Hindlimb muscle (tissue), 1 donor: ENCODE results near the gene CNNM4. TPM values are rescaled to one million over a fixed set of nuclear protein-coding genes. Genes with fewer than 3 reads are reported as not detected.
"Not testable (repeated sequence)": the region's sequence is repeated elsewhere in the genome, so short reads cannot be mapped to it uniquely, and the experiment has no call there.

Source experiments
- DNase-seq: peaks from one replicate; pipeline ENCODE4 v3.0.0-alpha.2; 2013
- polyA plus RNA-seq: library from polyadenylated mRNA; unstranded; fragments of 120-200 nt; gene quantifications from one replicate; pipeline ENCODE4 v1.2.1, GENCODE V29; 2013; ENCODE audit not compliant: insufficient read length

The CNNM4 gene
- polyA plus RNA-seq, 1 donor: 38.2 TPM

DNA sequence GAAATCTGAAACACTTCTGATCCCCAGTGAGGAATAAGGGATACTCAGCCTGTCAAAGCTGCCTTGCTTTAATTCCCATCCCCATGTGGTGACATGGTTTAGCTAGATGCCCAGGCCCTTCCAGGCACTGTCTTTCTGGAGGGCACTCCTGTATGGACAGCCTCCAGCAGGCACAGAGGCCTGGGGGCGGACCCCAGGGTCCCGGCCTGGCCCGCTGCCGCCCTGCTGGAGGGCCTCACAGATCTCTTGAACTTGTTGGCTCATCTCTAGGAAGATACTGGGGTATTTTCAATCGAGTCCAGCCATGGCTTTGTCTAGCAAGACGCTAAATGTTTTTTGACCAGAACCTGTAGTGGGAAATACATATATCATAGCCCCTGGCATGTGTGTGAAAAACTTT, 34.4 kb downstream of the CNNM4 start:
- no peak for DNase-seq

GRCh38 chr2:96796497-96796896, 35.8 kb downstream of the CNNM4 start:
- DNase-seq: not testable (repeated sequence)

GRCh38 chr2:96797066-96797625, 36.4 kb downstream of the CNNM4 start:
- DNase-seq: no peak

DNA sequence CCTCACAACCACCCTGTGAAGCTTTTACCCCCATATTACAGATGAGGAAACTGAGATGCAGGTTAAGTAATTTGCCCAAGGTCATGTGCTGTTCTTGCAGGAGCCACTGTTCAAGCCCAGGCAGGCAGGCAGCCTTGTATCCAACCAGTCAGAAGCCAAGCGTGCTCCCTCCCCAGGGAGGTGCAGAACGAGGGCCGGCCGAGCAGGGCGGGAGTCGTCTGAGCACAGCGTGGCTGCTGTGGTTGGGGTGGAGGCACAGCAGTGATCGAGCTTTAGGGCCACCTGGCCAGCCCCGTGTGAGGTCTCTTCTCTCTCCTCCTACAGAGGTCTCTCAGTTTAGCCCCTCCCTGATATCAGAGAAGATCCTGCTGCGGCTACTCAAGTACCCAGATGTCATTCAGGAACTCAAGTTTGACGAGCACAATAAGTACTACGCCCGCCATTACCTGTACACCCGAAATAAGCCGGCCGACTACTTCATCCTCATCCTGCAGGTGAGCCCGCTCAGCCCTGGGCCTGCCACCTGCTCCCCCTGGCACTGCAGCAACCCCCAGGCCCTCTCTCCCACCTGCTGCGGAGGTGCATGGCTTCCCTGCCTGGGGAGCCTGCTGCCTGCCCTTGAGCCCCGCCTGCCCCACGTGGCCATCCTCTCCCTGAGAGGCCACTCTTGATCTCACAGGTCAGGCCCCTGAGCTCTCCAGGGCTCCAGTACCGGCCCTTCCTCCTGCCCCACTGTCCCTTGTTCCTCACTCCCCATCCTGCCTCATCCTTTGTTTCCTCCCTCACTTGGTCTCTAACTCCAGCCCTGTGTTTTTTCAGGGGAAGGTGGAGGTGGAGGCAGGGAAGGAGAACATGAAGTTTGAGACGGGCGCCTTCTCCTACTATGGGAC, 38.3 kb downstream of the CNNM4 start:
- no peak for DNase-seq

- no peak for DNase-seq
Observed at GRCh38 chr2:96799623-96799935, 38.9 kb downstream of the CNNM4 start.

- DNase-seq: no peak
Observed at GRCh38 chr2:96800061-96801004, 39.6 kb downstream of the CNNM4 start.

GRCh38 chr2:96801005-96801785, 40.5 kb downstream of the CNNM4 start:
- DNase-seq: peak; percentile 65

DNA sequence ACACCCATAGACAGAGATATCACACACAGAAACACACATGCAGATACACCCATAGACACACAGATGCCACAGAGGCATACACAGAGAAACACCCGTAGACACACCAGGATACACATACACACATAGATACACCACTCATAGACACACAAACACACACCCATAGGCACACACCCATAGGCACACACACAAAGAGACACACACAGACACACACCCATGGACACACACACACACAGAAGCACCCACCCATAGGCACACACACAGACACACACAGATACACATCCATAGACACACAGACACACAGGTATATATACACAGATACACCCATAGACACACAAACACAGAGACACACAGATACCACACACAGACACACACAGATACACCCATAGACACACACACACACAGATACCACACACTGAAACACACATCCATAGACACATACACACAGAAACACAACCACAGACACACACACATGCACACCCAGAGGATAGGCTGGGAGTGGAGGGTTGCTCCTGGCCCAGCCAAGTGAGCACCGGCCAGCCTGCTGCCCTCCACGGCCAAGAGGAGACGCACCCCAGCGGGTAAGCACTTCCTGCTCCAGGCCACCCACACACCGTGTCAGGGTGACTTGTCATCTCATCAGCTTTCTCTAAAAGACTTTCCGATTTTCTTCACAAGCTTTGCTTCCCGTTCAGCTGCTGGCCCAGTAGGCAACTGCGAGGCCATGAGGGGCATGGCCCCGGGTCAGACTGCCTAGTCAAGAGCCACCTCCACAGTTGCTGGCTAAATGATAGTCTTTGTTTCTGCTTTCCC, 41.3 kb downstream of the CNNM4 start:
- DNase-seq: no peak

GRCh38 chr2:96802721-96803120, 42.0 kb downstream of the CNNM4 start:
- DNase-seq: no peak

DNA sequence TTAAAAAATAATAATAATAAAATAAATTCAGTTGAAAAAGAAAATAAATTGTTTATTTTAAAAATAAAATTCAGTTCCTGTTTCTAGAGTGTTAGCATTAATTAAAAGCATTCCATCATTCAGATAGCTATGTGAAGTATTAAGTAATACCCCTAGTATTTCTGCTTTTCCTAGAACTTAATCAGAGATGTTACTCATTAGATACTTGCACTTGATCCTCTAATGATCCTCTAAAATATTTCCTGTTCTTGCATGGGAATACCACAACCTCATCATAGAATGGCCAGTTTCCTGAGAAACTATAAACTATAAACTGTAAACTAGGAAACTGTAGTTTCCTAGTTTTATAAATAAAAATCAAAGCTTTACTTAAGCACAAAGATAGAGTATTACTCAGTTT, 44.3 kb downstream of the CNNM4 start:
- DNase-seq: no peak

DNA sequence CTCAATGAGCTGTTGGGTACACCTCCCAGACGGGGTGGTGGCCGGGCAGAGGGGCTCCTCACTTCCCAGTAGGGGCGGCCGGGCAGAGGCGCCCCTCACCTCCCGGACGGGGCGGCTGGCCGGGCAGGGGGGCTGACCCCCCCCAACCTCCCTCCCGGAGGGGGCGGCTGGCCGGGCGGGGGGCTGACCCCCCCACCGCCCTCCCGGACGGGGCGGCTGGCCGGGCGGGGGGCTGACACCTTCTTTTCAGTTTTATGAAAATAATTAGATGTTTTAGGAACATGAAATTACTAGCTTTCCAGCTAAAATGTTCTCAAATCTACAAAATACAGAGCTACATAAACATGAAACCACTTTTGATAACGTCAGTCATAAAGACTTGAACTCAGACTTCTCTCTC, 45.2 kb downstream of the CNNM4 start:
- DNase-seq: not testable (repeated sequence)

GRCh38 chr2:96806468-96807126, 45.9 kb downstream of the CNNM4 start:
- DNase-seq: no peak

DNA sequence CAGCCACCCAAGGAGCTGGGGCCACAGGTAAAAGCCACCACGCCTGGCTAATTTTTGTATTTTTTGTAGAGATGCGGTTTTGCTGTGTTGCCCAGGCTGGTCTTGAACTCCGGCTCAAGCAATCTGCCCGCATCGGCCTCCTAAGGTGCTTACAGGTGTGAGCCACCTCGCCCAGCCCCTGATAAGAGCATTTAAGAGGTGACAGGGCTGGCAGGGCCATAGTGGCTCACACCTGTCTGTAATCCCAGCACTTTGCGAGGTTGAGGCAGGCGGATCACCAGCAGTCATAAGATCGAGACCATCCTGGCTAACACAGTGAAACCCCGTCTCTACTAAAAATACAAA, 46.4 kb downstream of the CNNM4 start:
- DNase-seq: no peak

DNA sequence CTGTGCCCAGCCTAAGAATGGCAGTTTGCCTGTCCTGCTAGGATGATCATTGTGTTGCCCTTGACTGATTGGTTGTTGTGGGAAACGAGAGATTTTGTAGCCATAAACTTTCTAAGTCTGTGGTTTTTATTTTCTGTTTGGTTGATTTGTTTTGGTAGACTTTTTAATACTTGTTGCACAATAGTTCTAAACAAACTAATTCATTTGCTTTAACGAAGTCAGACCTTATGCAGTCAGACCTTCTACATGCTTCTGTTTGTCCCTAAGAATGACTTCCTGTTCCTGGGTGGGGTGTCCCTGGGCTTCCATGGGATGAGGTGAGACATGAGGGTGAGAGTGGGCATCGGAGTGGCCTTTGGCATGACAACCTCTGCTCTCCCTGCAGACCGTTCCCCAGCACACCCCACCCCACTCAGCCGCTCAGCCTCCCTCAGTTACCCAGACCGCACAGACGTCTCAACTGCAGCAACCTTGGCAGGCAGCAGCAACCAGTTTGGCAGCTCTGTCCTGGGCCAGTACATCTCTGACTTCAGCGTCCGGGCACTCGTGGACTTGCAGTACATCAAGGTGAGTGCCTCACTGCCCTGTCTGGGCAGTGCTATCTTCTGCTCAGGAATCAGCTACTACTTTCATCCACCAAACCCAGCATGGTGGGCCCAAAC, 47.6 kb downstream of the CNNM4 start:
- DNase-seq: no peak

DNA sequence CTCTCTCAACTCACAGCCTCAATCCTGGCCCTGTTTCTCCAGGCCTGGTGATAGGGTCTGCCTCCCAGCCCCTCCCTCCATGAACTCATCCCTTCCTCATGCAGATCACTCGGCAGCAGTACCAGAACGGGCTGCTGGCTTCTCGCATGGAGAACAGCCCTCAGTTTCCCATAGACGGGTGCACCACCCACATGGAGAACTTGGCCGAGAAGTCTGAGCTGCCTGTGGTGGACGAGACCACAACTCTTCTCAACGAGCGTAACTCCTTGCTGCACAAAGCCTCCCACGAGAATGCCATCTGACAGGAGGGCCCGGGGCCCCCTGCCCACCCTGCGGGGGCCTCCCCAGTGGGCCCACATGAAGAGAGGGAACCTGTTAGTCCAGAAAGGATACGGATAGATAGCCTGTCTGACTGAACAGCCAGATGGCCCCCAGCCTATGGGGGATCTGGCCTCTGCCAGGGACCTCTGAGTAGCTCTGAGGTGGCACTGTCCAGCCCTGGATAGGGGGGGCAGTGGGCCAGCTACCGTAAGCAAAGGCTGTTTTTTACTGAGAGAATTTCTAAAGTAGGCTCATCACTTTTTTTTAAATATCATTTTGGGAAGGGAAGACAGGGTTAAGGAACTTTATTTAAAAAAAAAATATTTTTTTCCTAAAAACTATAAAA, 48.6 kb downstream of the CNNM4 start:
- no peak for DNase-seq

DNA sequence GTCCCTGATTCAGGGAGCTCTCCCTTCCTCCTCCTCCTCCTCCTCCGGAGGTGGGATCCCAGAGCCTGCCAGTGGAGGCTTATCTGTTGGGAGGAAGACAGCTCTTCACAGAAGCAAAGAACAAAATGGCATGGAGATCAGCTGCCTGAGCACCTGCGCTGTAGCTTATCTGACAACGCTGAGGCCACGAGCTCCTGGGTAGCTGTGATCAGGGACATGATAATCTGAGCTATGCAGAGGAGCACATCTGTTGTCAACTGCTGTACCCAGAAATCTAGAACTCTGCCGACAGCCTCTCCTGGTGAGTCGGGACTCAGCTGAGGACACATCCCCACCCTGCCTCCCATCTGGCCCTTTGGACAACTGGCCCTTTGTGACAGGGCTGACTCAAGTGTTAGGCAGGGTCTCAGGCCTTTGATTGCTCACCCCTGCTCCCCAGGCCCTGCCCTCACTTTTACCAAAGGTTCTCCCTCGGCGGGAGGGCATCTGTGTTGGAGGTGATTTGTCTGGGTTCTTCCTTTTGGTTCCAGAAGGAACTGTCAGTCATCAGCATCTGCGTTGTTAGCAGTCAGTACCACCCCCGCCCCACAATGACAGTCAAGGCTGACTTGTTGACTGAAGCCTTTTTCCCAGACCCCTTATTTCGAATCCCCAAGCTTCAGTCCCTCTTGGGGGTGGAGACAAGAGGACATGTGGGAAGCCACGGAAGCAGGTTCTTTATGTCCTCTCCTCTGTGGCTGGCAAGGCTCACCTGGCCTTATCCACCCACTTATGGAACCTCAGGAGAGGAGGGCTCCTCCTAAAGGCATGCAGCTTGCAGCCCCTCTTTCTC, 49.5 kb downstream of the CNNM4 start:
- no peak for DNase-seq

GRCh38 chr2:96810783-96811192, 50.1 kb downstream of the CNNM4 start:
- DNase-seq: no peak

DNA sequence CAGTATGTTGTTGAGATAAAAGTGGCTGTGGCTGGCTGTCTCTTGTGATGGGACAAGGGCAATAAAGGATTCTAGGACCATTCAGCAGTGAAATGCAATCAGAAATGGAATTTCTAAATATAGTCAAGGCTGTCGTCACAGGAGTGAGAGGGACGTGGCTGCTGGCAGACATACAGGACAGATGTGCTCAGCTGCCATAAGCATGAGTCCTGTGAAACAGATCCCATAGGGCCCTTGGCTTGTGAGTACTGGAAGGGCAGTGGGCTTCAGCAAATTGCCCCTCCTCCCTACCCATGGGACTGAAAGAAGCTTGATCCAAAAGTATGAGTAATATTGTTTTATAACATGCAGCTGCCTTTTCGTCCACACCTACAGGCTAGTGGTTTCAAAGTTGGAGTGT, 51.2 kb downstream of the CNNM4 start:
- DNase-seq: peak; percentile 85

- DNase-seq: no peak
Observed at GRCh38 chr2:96813656-96814055, 53.0 kb downstream of the CNNM4 start.
